Activated naive CD4-positive, alpha-beta T cell treated with anti-CD3 and anti-CD28 coated beads, Interleukin-2, amount 50 U/mL, for 24 hours (primary cell): ENCODE results near the gene AP1S1.
"Not testable (repeated sequence)": the region's sequence is repeated elsewhere in the genome, so short reads cannot be mapped to it uniquely, and the experiment has no call there.

ENCODE experiments used
- H3K27ac Mint-ChIP-seq: one replicate; pipeline ENCODE4 v1.8.0; 2021; ENCODE audit warnings: mild to moderate bottlenecking, mixed read lengths
- H3K27me3 Mint-ChIP-seq: one replicate; pipeline ENCODE4 v1.8.0; 2021; ENCODE audit warnings: mixed read lengths
- H3K36me3 Mint-ChIP-seq: one replicate; pipeline ENCODE4 v1.8.0; 2021; ENCODE audit warnings: mixed read lengths
- H3K4me1 Mint-ChIP-seq: one replicate; pipeline ENCODE4 v1.8.0; 2021; ENCODE audit warnings: mixed read lengths
- H3K4me3 Mint-ChIP-seq: one replicate; pipeline ENCODE4 v1.8.0; 2021; ENCODE audit warnings: mild to moderate bottlenecking, mixed read lengths
- H3K9me3 Mint-ChIP-seq: one replicate; pipeline ENCODE4 v1.8.0; 2021; ENCODE audit warnings: mixed read lengths

The AP1S1 gene

GRCh38 chr7:101153969-101154692 lies at the start of gene AP1S1:
Gene AP1S1 (plus strand): TSS chr7:101154476. CDS start chr7:101154515, 39 bp downstream.
- no peaks in the 10 kb centered on the region for H3K9me3 Mint-ChIP-seq
- H3K27ac Mint-ChIP-seq = peak within 1 kb of the TSS; percentile 85
- H3K27me3 Mint-ChIP-seq = peaks cover 4% of the 10 kb centered on the region
- peaks cover 13% of the 10 kb centered on the region for H3K4me1 Mint-ChIP-seq
- H3K4me3 Mint-ChIP-seq = peak within 1 kb of the TSS; percentile 85
- peaks cover 3% of the 10 kb centered on the region for H3K36me3 Mint-ChIP-seq

- Mint-ChIP-seq H3K27ac (no peak overlapping the region), H3K36me3 (no peaks in the 10 kb centered on the region), H3K4me3 (no peak overlapping the region), H3K9me3 (no peaks in the 10 kb centered on the region), H3K4me1 (peaks cover 11% of the 10 kb centered on the region), H3K27me3 (peaks cover 8% of the 10 kb centered on the region)
These were observed 49.5 kb upstream of the AP1S1 start for GRCh38 chr7:101104799-101105198.

GRCh38 chr7:101105248-101105647 lies 49.0 kb upstream of the AP1S1 start:
- not testable (repeated sequence) for H3K4me3 Mint-ChIP-seq, H3K27me3 Mint-ChIP-seq, H3K27ac Mint-ChIP-seq, H3K36me3 Mint-ChIP-seq, H3K4me1 Mint-ChIP-seq, H3K9me3 Mint-ChIP-seq

GRCh38 chr7:101106386-101106785 lies 47.9 kb upstream of the AP1S1 start:
- H3K9me3 Mint-ChIP-seq = no peaks in the 10 kb centered on the region
- no peaks in the 10 kb centered on the region for H3K4me1 Mint-ChIP-seq

GRCh38 chr7:101108330-101108857 lies 45.9 kb upstream of the AP1S1 start:
- Mint-ChIP-seq H3K36me3 (no peaks in the 10 kb centered on the region), H3K27me3 (peaks cover 6% of the 10 kb centered on the region), H3K4me1 (no peaks in the 10 kb centered on the region), H3K4me3 (no peak overlapping the region), H3K9me3 (no peaks in the 10 kb centered on the region), H3K27ac (no peak overlapping the region)

More at GRCh38 chr7:101106386-101106785, 47.9 kb upstream of the AP1S1 start:
- Mint-ChIP-seq H3K4me3 (no peak overlapping the region), H3K27me3 (peaks cover 6% of the 10 kb centered on the region), H3K27ac (no peak overlapping the region), H3K36me3 (no peaks in the 10 kb centered on the region)

- Mint-ChIP-seq H3K27ac (no peak overlapping the region), H3K27me3 (peaks cover 3% of the 10 kb centered on the region), H3K4me3 (no peak overlapping the region), H3K36me3 (no peaks in the 10 kb centered on the region), H3K9me3 (no peaks in the 10 kb centered on the region), H3K4me1 (no peaks in the 10 kb centered on the region)
These were observed 45.3 kb upstream of the AP1S1 start for GRCh38 chr7:101108961-101109360.

- Mint-ChIP-seq H3K27me3 (peaks cover 3% of the 10 kb centered on the region), H3K36me3 (no peaks in the 10 kb centered on the region), H3K4me3 (no peak overlapping the region), H3K27ac (no peak overlapping the region), H3K9me3 (no peaks in the 10 kb centered on the region), H3K4me1 (no peaks in the 10 kb centered on the region)
These were observed 44.9 kb upstream of the AP1S1 start for GRCh38 chr7:101109368-101109767.

GRCh38 chr7:101111261-101111660 lies 43.0 kb upstream of the AP1S1 start:
- H3K27me3 Mint-ChIP-seq = no peaks in the 10 kb centered on the region
- H3K27ac Mint-ChIP-seq = no peak overlapping the region
- H3K36me3 Mint-ChIP-seq = no peaks in the 10 kb centered on the region
- H3K4me1 Mint-ChIP-seq = no peaks in the 10 kb centered on the region
- no peak overlapping the region for H3K4me3 Mint-ChIP-seq
- no peaks in the 10 kb centered on the region for H3K9me3 Mint-ChIP-seq

GRCh38 chr7:101112233-101112632 lies 42.0 kb upstream of the AP1S1 start:
- no peaks in the 10 kb centered on the region for H3K9me3 Mint-ChIP-seq
- H3K4me3 Mint-ChIP-seq = no peak overlapping the region
- H3K27me3 Mint-ChIP-seq = no peaks in the 10 kb centered on the region
- H3K36me3 Mint-ChIP-seq = no peaks in the 10 kb centered on the region
- no peaks in the 10 kb centered on the region for H3K4me1 Mint-ChIP-seq
- no peak overlapping the region for H3K27ac Mint-ChIP-seq

GRCh38 chr7:101113140-101113539 lies 41.1 kb upstream of the AP1S1 start:
- H3K36me3 Mint-ChIP-seq, H3K27me3 Mint-ChIP-seq, H3K4me3 Mint-ChIP-seq, H3K27ac Mint-ChIP-seq, H3K4me1 Mint-ChIP-seq, H3K9me3 Mint-ChIP-seq: not testable (repeated sequence)

GRCh38 chr7:101113836-101114235 lies 40.4 kb upstream of the AP1S1 start:
- H3K36me3 Mint-ChIP-seq = no peaks in the 10 kb centered on the region
- H3K9me3 Mint-ChIP-seq = no peaks in the 10 kb centered on the region
- no peak overlapping the region for H3K4me3 Mint-ChIP-seq
- H3K4me1 Mint-ChIP-seq = no peaks in the 10 kb centered on the region
- no peak overlapping the region for H3K27ac Mint-ChIP-seq
- H3K27me3 Mint-ChIP-seq = no peaks in the 10 kb centered on the region

GRCh38 chr7:101114492-101114891 lies 39.8 kb upstream of the AP1S1 start:
- no peaks in the 10 kb centered on the region for H3K36me3 Mint-ChIP-seq
- peaks cover 2% of the 10 kb centered on the region for H3K27me3 Mint-ChIP-seq
- H3K27ac Mint-ChIP-seq = no peak overlapping the region
- no peak overlapping the region for H3K4me3 Mint-ChIP-seq
- no peaks in the 10 kb centered on the region for H3K9me3 Mint-ChIP-seq
- no peaks in the 10 kb centered on the region for H3K4me1 Mint-ChIP-seq

GRCh38 chr7:101115215-101115614 lies 39.1 kb upstream of the AP1S1 start:
- no peak overlapping the region for H3K27ac Mint-ChIP-seq
- no peaks in the 10 kb centered on the region for H3K9me3 Mint-ChIP-seq
- no peak overlapping the region for H3K4me3 Mint-ChIP-seq
- H3K36me3 Mint-ChIP-seq = no peaks in the 10 kb centered on the region
- no peaks in the 10 kb centered on the region for H3K4me1 Mint-ChIP-seq
- peaks cover 4% of the 10 kb centered on the region for H3K27me3 Mint-ChIP-seq

- H3K9me3 Mint-ChIP-seq = no peaks in the 10 kb centered on the region
- H3K27ac Mint-ChIP-seq = no peak overlapping the region
- H3K27me3 Mint-ChIP-seq = peaks cover 8% of the 10 kb centered on the region
- H3K4me1 Mint-ChIP-seq = no peaks in the 10 kb centered on the region
- no peak overlapping the region for H3K4me3 Mint-ChIP-seq
- H3K36me3 Mint-ChIP-seq = no peaks in the 10 kb centered on the region
These were observed 37.4 kb upstream of the AP1S1 start for GRCh38 chr7:101116898-101117297.

- H3K36me3 Mint-ChIP-seq = no peaks in the 10 kb centered on the region
- peak overlapping the region; percentile 77 for H3K27ac Mint-ChIP-seq
- no peaks in the 10 kb centered on the region for H3K9me3 Mint-ChIP-seq
- H3K4me1 Mint-ChIP-seq = no peaks in the 10 kb centered on the region
- peaks cover 18% of the 10 kb centered on the region for H3K27me3 Mint-ChIP-seq
- no peak overlapping the region for H3K4me3 Mint-ChIP-seq
These were observed 35.4 kb upstream of the AP1S1 start for GRCh38 chr7:101118856-101119255.

- Mint-ChIP-seq H3K4me3 (no peak overlapping the region), H3K9me3 (no peaks in the 10 kb centered on the region), H3K27me3 (peaks cover 21% of the 10 kb centered on the region), H3K4me1 (peaks cover 6% of the 10 kb centered on the region), H3K27ac (no peak overlapping the region), H3K36me3 (no peaks in the 10 kb centered on the region)
These were observed 34.4 kb upstream of the AP1S1 start for GRCh38 chr7:101119876-101120275.

GRCh38 chr7:101120315-101120714 lies 34.0 kb upstream of the AP1S1 start:
- peaks cover 9% of the 10 kb centered on the region for H3K4me1 Mint-ChIP-seq
- no peak overlapping the region for H3K27ac Mint-ChIP-seq
- no peaks in the 10 kb centered on the region for H3K36me3 Mint-ChIP-seq
- no peaks in the 10 kb centered on the region for H3K9me3 Mint-ChIP-seq
- H3K27me3 Mint-ChIP-seq = peaks cover 23% of the 10 kb centered on the region
- H3K4me3 Mint-ChIP-seq = no peak overlapping the region
